GM19035 (cell line): ENCODE results near the gene DLEU7.

Source experiments
- ATAC-seq: cut with Tn5 transposase; IDR thresholded peaks from one replicate; pipeline ENCODE4 v1.9.1; 2021; ENCODE audit not compliant: unreplicated experiment

DLEU7 gene

DNA sequence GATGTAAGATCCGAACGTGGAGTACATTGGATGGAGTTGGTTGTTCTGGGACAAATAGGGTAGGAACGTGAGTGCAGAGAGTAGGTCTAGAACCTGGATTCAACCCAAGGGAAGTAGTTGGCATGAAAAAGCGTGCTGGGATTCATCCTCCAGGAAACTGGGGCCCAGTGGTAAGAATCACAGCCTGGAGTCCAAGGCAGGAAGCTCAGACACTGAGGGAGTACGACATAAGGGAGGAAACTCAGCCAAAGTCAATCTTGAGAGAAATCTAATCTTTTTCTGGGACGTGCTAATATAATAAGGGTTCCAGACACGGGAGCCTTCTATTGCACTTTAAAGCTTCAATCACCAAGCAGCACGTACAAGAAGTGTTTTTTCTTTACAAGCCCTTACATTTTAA lies 46.4 kb downstream of the DLEU7 start:
- ATAC-seq = no peak

DNA sequence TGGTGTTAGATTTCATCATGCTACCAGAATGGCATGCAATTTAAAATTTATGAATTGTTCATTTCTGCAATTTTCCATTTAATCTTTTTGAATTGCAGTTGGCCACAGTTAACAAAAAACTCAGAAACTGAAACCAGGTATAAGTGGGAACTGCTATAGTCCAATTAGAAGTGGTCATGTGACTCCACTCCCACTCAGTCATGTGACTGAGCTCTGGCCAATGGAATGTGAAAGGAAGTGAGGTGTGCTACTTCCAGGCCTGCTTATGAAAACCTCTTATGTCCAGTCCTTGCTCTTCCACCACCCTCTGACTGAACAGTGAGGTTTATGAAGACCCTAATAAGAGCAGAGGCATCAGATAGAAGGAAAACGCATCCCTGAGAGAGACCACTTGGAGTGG lies 47.0 kb downstream of the DLEU7 start:
- no peak for ATAC-seq

DNA sequence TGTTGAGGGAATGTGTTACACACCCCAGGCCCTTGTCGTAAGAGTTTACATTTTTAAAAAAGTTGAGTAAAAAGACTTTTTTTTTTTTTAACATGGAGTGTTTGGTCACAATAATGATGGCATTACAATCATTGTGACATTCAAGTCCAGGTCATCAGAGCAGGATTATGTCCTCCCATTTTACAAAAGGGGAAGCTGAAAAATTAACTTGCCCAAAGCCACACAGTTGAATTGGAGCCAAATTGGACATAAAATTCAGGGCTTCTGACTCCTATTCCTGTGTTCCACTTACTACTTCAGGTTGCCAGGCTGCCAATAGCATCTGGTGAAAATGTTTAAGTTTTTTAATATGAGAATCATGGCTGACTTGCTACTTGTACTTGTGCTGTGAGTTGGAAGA lies 49.3 kb downstream of the DLEU7 start:
- no peak for ATAC-seq

DNA sequence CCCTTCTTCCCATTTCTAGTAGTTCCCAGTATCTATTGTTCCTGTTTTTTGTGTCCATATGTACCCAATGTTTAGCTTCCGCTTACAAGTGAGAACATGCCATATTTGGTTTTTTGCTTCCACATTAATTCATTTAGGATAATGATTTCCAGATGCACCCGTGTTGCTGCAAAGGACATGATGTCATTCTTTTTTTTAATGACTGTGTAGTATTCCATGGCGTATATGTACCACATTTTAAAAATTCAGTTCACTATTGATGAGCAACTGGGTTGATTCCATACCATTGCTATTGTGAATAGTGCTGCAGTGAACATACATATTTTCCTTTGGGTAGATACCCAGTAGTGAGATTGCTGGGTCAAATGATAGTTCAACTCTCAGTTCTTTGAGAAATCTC lies 50.5 kb downstream of the DLEU7 start:
- ATAC-seq = no peak

DNA sequence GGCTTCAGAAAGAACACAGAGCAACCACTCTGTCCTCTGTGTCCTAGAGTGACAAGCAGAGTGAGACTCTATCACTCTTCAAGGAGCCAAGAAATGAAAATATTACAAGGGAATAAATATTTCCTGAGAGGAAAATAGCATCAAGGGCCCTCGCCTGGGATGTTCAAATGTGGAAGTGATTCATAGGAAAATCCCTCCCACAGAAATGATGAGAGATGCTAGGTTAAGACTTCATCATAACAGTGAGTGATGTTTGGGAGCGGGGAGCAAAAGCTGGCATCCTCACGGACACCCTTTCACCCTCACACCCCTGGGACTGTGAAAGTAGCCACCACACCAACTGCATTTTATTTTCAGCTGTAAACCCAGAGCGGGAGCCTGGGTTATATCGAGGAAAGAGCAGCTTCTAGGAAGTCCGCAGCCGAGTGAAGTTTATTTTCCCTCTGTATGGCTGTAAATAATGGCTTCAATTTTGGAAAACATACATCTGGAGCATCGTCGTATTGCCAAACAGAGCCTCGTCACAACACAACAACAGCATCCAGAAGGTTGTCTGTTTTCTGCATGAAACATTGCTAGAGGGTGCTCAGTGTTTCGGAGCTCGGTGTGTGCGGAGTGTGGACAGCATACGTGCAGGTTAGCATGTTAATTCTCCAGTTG lies 54.8 kb downstream of the DLEU7 start:
- no peak for ATAC-seq

DNA sequence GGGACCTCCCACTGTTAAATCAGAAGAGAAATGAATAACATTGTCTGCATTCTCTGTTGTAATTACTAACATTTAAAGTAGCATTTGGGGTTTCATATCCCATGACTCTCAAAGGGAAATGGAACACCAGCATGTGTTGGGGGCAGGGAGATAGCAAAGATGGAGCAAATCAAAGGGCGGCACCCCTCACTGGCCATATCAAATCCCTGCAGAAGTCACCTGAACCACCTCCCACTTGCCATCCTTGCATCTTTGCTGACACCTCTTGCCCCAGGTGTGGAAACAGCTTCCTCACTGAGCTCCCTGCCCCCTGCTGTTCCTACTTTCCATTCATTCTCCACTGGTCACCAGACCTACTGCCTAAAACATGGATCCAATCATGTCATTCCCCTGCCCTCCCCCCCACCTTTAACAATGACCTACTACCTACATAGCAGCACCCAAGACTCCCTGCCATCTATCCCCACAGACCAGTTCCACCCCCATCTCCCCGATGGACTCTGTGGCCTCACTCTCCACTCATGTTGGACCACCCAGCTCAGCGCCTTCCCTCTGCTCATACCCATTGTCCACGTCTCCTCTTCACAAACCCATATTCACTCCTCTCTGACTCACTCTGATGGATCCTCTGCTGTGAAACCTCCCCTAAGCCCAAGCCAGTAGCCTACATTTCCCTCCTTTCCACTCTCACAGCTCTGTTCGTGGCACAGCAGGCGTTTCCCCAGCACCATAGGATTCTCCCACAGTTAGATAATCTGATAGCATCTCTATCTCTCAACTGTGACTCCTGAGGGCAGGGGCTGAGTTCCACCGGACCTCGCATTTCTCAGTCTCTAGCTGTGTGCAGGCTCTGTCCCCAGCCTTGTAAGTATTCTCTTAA lies 55.9 kb downstream of the DLEU7 start:
- ATAC-seq = no peak

DNA sequence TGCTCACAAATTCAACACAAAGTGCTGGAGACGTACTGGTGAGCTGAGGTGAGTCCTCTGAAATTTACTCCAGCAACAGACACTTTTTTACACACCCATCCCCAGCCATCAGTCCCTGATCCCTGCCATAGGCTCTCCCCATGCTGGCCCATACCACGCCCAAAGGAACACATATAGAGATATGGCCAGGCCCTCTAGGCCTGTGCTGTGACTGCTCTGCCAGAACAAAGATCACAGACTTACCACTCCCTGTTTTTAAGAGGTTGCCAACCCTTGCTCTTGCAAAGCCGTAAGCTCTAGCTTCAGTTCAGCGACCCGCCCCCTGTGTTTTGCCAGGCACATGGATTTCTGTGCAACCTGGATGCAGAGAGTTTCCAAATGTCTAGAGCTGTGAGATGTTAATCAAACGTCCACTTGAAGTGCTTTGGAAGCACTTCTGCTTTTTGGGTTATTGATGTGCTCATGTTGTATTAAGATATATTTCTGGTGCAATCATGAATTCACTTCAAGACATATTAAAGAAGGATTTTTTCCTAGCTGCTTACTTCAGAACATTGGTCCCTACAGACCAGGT lies 59.7 kb downstream of the DLEU7 start:
- ATAC-seq = no peak

DNA sequence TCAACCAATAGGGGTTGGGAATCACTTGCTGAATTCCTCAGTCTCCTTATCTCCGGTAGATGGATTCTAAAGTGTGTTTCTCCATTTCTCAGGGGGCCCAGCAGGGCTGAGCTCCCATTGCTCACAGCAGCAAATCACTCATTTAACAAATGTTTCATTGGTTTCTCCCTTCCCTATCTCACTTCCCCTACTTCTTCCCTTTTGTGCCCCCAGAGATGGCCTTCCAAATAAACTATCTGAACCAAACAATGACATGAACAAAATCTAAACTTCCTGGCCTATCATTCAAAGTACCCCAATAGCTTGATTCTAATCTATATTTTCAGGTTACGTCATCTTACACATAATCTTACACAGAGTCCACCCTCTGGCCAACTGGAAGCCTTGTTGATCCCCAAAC lies 60.4 kb downstream of the DLEU7 start:
- ATAC-seq = no peak

DNA sequence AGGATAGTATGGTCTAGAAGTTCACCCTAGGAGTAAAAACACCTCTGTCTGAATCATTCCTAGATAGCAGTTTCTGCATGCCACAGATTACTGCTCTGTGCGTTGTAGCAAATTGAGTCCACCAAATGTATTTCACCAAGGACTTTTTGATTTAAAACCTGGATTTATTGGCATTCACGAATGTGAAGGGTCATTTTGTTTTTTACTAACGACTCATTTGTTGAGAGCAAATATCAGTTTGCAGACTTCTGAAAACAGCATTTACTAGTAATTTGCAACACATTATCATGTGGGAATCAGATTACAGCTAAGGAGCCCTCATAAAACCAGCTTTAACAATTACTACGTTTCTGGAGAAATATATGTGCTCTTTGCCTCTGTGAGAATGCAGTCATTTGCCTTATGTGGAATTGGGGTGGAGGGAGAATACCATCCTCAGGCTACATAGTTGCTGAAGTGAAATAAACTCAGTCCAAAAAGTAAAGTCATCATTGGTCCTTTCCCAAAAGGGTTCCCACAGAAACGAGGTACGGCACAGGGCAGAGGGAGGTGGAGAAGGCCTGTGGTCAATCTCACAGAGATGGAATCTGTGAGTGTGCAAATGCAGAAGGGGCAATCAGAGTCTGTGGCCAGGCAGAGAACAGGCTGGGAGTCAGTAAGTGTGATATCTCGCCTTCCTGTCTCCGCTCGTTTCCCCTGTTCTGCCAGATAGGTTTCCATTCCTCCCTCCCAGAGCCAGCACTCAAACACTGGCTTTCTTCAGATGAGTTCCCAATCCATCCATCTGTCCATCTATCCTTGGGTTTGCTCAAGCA lies 63.1 kb downstream of the DLEU7 start:
- ATAC-seq = no peak

DNA sequence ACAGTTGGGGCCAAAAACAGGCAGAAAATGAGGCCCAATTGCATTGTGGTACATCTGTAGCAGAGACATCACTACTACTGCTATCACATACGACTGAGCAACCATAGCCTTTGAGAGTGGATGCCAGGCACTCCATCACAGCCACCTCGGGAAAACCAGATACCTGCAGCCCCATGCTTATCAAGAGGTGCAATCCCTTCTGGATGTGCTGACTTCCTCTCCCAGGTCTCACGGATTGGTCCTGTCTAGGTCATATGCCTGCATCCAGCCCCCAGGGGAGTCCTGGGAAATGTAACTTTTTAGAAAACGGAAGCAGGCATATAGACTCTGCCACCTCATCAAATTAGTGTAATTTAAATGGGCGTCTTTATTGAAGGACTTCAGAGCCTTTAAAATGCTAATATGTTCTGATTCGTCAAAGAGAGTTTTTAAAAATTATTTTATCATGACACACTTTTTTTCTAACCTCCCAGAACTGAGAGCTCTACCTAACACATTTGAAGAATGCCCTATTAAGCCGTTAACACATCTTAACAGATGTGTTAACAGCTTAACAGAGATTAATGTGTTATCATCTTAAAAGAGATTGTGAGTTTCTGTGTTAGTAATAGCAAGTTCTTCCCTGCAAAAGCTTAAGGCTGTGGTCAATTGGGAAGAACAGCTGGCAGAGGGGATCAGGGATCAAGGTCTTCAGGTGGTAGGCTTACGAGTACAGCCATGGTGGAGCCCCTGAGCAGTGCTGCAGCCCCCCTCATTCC lies 63.9 kb downstream of the DLEU7 start:
- ATAC-seq = no peak
